ENCODE results near the gene RXFP2.

Gene RXFP2

GRCh38 chr13:31803311-31803710, 64.0 kb downstream of the RXFP2 start:
- DNase-seq (ENCODE audit: low read depth in 1 of 2, low spot score in 1 of 2): peak in 1 of 2 experiments; percentile 36
- Histone ChIP-seq H3K27ac (replicated peaks) (peak overlapping the region; percentile 88), H3K4me3 (replicated peaks; ENCODE audit: insufficient read depth, low read length) (no peak overlapping the region), H3K27me3 (ENCODE audit: insufficient read depth, poor library complexity, severe bottlenecking) (no peaks in the 10 kb centered on the region)
- peak; percentile 93 for TF ChIP-seq SPI1 (IDR thresholded peaks at IDR 0.05; ENCODE audit: borderline replicate concordance, low read depth)
- TF ChIP-seq REST (IDR thresholded peaks at IDR 0.05; ENCODE audit: insufficient replicate concordance, low read depth): no peak
- TF ChIP-seq CTCF (IDR thresholded peaks at IDR 0.05; ENCODE audit: insufficient read depth, low read length): no peak
- TF ChIP-seq GABPA (IDR thresholded peaks at IDR 0.05; ENCODE audit: low read depth): no peak

GRCh38 chr13:31805841-31806240, 66.5 kb downstream of the RXFP2 start:
- Histone ChIP-seq H3K27ac (replicated peaks) (peak overlapping the region; percentile 88), H3K4me3 (replicated peaks; ENCODE audit: insufficient read depth, low read length) (no peak overlapping the region)
- TF ChIP-seq REST (IDR thresholded peaks at IDR 0.05; ENCODE audit: insufficient replicate concordance, low read depth) (no peak), SPI1 (IDR thresholded peaks at IDR 0.05; ENCODE audit: borderline replicate concordance, low read depth) (no peak), CTCF (IDR thresholded peaks at IDR 0.05; ENCODE audit: insufficient read depth, low read length) (no peak), GABPA (IDR thresholded peaks at IDR 0.05; ENCODE audit: low read depth) (no peak), POLR2AphosphoS5 (IDR thresholded peaks at IDR 0.05; ENCODE audit: low read depth) (no peak)

GRCh38 chr13:31807090-31807541, 67.8 kb downstream of the RXFP2 start:
- TF ChIP-seq POLR2AphosphoS5 (IDR thresholded peaks at IDR 0.05; ENCODE audit: low read depth) (0 out of 2 replicates have a peak, but pooled peaks have one; percentile 30), GABPA (IDR thresholded peaks at IDR 0.05; ENCODE audit: low read depth) (no peak), REST (IDR thresholded peaks at IDR 0.05; ENCODE audit: insufficient replicate concordance, low read depth) (no peak), SPI1 (IDR thresholded peaks at IDR 0.05; ENCODE audit: borderline replicate concordance, low read depth) (peak; percentile 69), CTCF (IDR thresholded peaks at IDR 0.05; ENCODE audit: insufficient read depth, low read length) (no peak)
- H3K27me3 ChIP-seq (ENCODE audit: insufficient read depth, poor library complexity, severe bottlenecking): no peaks in the 10 kb centered on the region
- no peak overlapping the region for H3K4me3 ChIP-seq (replicated peaks; ENCODE audit: insufficient read depth, low read length)
- peak overlapping the region; percentile 88 for H3K27ac ChIP-seq (replicated peaks)
- peak; percentile 73 to 84 for DNase-seq (ENCODE audit: low read depth in 1 of 2, low spot score in 1 of 2)

More at GRCh38 chr13:31805841-31806240, 66.5 kb downstream of the RXFP2 start:
- peak; percentile 27 to 42 for DNase-seq (ENCODE audit: low read depth in 1 of 2, low spot score in 1 of 2)
- H3K27me3 ChIP-seq (ENCODE audit: insufficient read depth, poor library complexity, severe bottlenecking): no peaks in the 10 kb centered on the region
